ENCODE data around the gene SLC5A12.

The SLC5A12 gene

GRCh38 chr11:26719289-26719973 is 2.4 kb downstream of the SLC5A12 start:
- DNase-seq (ENCODE audit: low read depth) = no peak

- no peak for DNase-seq (ENCODE audit: low read depth)
Observed at GRCh38 chr11:26717771-26718170, 4.1 kb downstream of the SLC5A12 start.

GRCh38 chr11:26715133-26715532 is 6.7 kb downstream of the SLC5A12 start:
- no peak for DNase-seq (ENCODE audit: low read depth)

- no peak for DNase-seq (ENCODE audit: low read depth)
Observed at GRCh38 chr11:26712497-26712896, 9.4 kb downstream of the SLC5A12 start.

- no peak for DNase-seq (ENCODE audit: low read depth)
Observed at GRCh38 chr11:26710489-26710888, 11.4 kb downstream of the SLC5A12 start.

GRCh38 chr11:26708736-26709456 is 13.0 kb downstream of the SLC5A12 start:
- DNase-seq (ENCODE audit: low read depth) = no peak

GRCh38 chr11:26706181-26706580 is 15.7 kb downstream of the SLC5A12 start:
- no peak for DNase-seq (ENCODE audit: low read depth)

- no peak for DNase-seq (ENCODE audit: low read depth)
Observed at GRCh38 chr11:26704249-26704648, 17.6 kb downstream of the SLC5A12 start.

GRCh38 chr11:26703411-26704191 is 18.3 kb downstream of the SLC5A12 start:
- no peak for DNase-seq (ENCODE audit: low read depth)

- DNase-seq (ENCODE audit: low read depth) = no peak
Observed at GRCh38 chr11:26702406-26702805, 19.5 kb downstream of the SLC5A12 start.

GRCh38 chr11:26700574-26701235 is 21.2 kb downstream of the SLC5A12 start:
- no peak for DNase-seq (ENCODE audit: low read depth)

GRCh38 chr11:26698224-26698623 is 23.6 kb downstream of the SLC5A12 start:
- DNase-seq (ENCODE audit: low read depth) = no peak

GRCh38 chr11:26696330-26696729 is 25.5 kb downstream of the SLC5A12 start:
- DNase-seq (ENCODE audit: low read depth) = no peak

- DNase-seq (ENCODE audit: low read depth) = no peak
Observed at GRCh38 chr11:26688701-26689100, 33.2 kb downstream of the SLC5A12 start.

GRCh38 chr11:26687351-26687750 is 34.5 kb downstream of the SLC5A12 start:
- DNase-seq (ENCODE audit: low read depth) = no peak

- DNase-seq (ENCODE audit: low read depth) = no peak
Observed at GRCh38 chr11:26677566-26677965, 44.3 kb downstream of the SLC5A12 start.

GRCh38 chr11:26676641-26677040 is 45.2 kb downstream of the SLC5A12 start:
- no peak for DNase-seq (ENCODE audit: low read depth)

GRCh38 chr11:26675233-26675928 is 46.5 kb downstream of the SLC5A12 start:
- DNase-seq (ENCODE audit: low read depth) = no peak

- no peak for DNase-seq (ENCODE audit: low read depth)
Observed at GRCh38 chr11:26665946-26666345, 55.9 kb downstream of the SLC5A12 start.

GRCh38 chr11:26665036-26665435 is 56.8 kb downstream of the SLC5A12 start:
- no peak for DNase-seq (ENCODE audit: low read depth)

GRCh38 chr11:26662916-26663315 is 58.9 kb downstream of the SLC5A12 start:
- DNase-seq (ENCODE audit: low read depth) = no peak

GRCh38 chr11:26655287-26655686 is 66.6 kb downstream of the SLC5A12 start:
- no peak for DNase-seq (ENCODE audit: low read depth)

Measured in stimulated activated CD8-positive, alpha-beta memory T cell treated with anti-CD3 and anti-CD28 coated beads, Interleukin-7, amount 100 ng/mL, for 24 hours (primary cell).